OCI-LY7 (cell line): ENCODE results near the gene PRR15L. TPM values are rescaled to one million over a fixed set of nuclear protein-coding genes. Genes with fewer than 3 reads are reported as not detected.

ENCODE experiments used
- BruUV-seq: library from RNA; stranded (reverse); fragments of 400-500 nt; replicated peaks from 2 replicates; lab custom pipeline; 2021; lab: Mats Ljungman, UMichigan
- CTCF ChIA-PET: fragments of 300-600 bp; sonication (Branson Sonifier 250); formaldehyde crosslinking; loops from one replicate; lab custom pipeline; 2022; ENCODE audit warnings: antibody characterized with exemption; ENCODE audit not compliant: unreplicated experiment; lab: Charles Lee
- POLR2A ChIA-PET: fragments of 300-600 bp; sonication (Branson Sonifier 250); formaldehyde crosslinking; loops from one replicate; lab custom pipeline; 2022; ENCODE audit warnings: antibody characterized with exemption; lab: Charles Lee
- DNase-seq: peaks from one replicate; pipeline ENCODE4 v3.0.0-alpha.2; 2015; ENCODE audit warnings: low spot score
- H2AFZ ChIP-seq: fragments of 200-600 bp; sonication (generic), shearing (Covaris generic); 2 replicates; pipeline ENCODE4 v1.6.1; 2014; ENCODE audit warnings: mild to moderate bottlenecking, antibody characterized with exemption, low read length, moderate library complexity
- H3K27ac ChIP-seq: fragments of 200-600 bp; sonication (generic); 2 replicates; pipeline ENCODE4 v1.5.1; 2014; ENCODE audit warnings: mixed run types, low read depth, mild to moderate bottlenecking, moderate library complexity, low read length, inconsistent platforms; ENCODE audit not compliant: poor library complexity, severe bottlenecking
- H3K36me3 ChIP-seq: fragments of 200-600 bp; sonication (generic); 2 replicates; pipeline ENCODE4 v1.6.1; 2014; ENCODE audit warnings: mild to moderate bottlenecking, antibody characterized with exemption, low read length, moderate library complexity, mixed read lengths; ENCODE audit not compliant: insufficient read depth
- H3K4me1 ChIP-seq: fragments of 200-600 bp; sonication (generic); 2 replicates; pipeline ENCODE4 v1.5.1; 2014; ENCODE audit warnings: mild to moderate bottlenecking, low read length; ENCODE audit not compliant: insufficient read depth, poor library complexity, severe bottlenecking
- H3K4me2 ChIP-seq: fragments of 200-600 bp; sonication (generic); 2 replicates; pipeline ENCODE4 v1.6.1; 2014; ENCODE audit warnings: mild to moderate bottlenecking, low read length
- H3K4me3 ChIP-seq: fragments of 200-600 bp; sonication (generic); 2 replicates; pipeline ENCODE4 v1.5.1; 2014; ENCODE audit warnings: mild to moderate bottlenecking, low read depth, low read length; ENCODE audit not compliant: poor library complexity, severe bottlenecking
- H3K79me2 ChIP-seq: fragments of 200-600 bp; sonication (generic); 2 replicates; pipeline ENCODE4 v1.6.1; 2016; ENCODE audit warnings: low read depth, mild to moderate bottlenecking, low read length, moderate library complexity, mixed read lengths; ENCODE audit not compliant: insufficient read depth
- H3K9me2 ChIP-seq: fragments of 200-600 bp; sonication (generic); 2 replicates; pipeline ENCODE4 v1.6.1; 2016; ENCODE audit warnings: mild to moderate bottlenecking, low read length, mixed read lengths; ENCODE audit not compliant: insufficient read depth
- H3K9me3 ChIP-seq: fragments of 200-600 bp; sonication (generic); 2 replicates; pipeline ENCODE4 v1.6.1; 2014; ENCODE audit warnings: mild to moderate bottlenecking, mixed run types, low read length, mixed read lengths
- H4K20me1 ChIP-seq: fragments of 200-600 bp; sonication (generic); 2 replicates; pipeline ENCODE4 v1.6.1; 2014; ENCODE audit warnings: mild to moderate bottlenecking, antibody characterized with exemption, low read length, moderate library complexity, mixed read lengths; ENCODE audit not compliant: insufficient read depth
- EZH2phosphoT487 ChIP-seq: fragments of 200-600 bp; sonication (generic); IDR thresholded peaks from 2 replicates; pipeline ENCODE4 v1.6.1; 2018; ENCODE audit warnings: low read depth, borderline replicate concordance, mild to moderate bottlenecking, mixed run types, antibody characterized with exemption, low read length, moderate library complexity, mixed read lengths
- intact Hi-C: fragments of 100-400 bp; cut with micrococcal nuclease; formaldehyde crosslinking; loops from one replicate; pipeline ENCODE4 v1.10.0; 2022; ENCODE audit not compliant: unreplicated experiment
- total RNA-seq, 2 experiments: library from RNA; depleted of rRNA in 1 of 2; stranded (reverse); fragments of >200 nt in 1 of 2; shearing (Covaris generic) in 1 of 2; gene quantifications; 2 replicates each; pipeline ENCODE4 v1.2.3, GENCODE V29; 2014 to 2022
- TF ChIP-seq, protein P1 (sequence below): fragments of 200-600 bp; sonication (generic); conservative IDR thresholded peaks from 2 replicates; pipeline ENCODE4 v1.5.1; 2014; ENCODE audit warnings: mild to moderate bottlenecking, antibody characterized with exemption, low read length, moderate library complexity, mixed read lengths

PRR15L gene
- total RNA-seq, 2 experiments from 2014 or later, result not detected

GRCh38 chr17:47916489-47917208, 41.0 kb downstream of the PRR15L start:
- ChIA-PET POLR2A (no interaction called here), CTCF (no interaction called here)
- H3K4me3 ChIP-seq, result no peak overlapping the region

DNA sequence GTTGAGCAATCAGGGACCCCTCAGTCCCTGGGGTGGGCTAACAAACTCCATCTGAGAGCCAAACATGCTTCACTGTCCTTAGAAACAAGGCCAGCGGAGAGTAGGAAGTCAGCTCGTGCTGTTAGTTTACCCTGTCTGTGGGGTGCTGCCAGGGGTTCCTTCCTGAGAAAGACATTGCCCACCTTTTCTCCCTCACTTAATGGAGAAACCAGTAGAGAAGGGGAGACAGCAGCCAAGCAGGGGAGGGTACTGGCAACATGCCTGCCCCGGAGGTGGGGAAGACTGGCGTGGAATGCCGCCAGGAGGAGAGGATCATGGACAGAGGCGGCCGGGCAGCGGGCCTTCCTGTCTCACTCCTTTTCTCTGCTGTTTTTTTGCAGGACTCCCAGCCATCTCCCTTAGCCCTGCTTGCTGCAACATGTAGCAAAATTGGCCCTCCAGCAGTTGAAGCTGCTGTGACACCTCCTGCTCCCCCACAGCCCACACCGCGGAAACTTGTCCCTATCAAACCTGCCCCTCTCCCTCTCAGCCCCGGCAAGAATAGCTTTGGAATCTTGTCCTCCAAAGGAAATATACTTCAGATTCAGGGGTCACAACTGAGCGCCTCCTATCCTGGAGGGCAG, 41.8 kb downstream of the PRR15L start:
- intact Hi-C loops, result no loop called here
- Histone ChIP-seq H2AFZ (no peak overlapping the region), H3K4me2 (no peak overlapping the region), H3K4me1 (no peaks in the 10 kb centered on the region), H3K36me3 (peaks cover 19% of the 10 kb centered on the region), H3K27ac (no peak overlapping the region), H3K4me3 (no peak overlapping the region), H3K9me3 (no peaks in the 10 kb centered on the region), H3K9me2 (no peaks in the 10 kb centered on the region), H3K79me2 (no peaks in the 10 kb centered on the region), H4K20me1 (no peaks in the 10 kb centered on the region)
- BruUV-seq, result no TSS peak
- POLR2A ChIA-PET, result no interaction called here
- TF ChIP-seq EZH2phosphoT487, result no peak
- TF ChIP-seq, protein P1, sequence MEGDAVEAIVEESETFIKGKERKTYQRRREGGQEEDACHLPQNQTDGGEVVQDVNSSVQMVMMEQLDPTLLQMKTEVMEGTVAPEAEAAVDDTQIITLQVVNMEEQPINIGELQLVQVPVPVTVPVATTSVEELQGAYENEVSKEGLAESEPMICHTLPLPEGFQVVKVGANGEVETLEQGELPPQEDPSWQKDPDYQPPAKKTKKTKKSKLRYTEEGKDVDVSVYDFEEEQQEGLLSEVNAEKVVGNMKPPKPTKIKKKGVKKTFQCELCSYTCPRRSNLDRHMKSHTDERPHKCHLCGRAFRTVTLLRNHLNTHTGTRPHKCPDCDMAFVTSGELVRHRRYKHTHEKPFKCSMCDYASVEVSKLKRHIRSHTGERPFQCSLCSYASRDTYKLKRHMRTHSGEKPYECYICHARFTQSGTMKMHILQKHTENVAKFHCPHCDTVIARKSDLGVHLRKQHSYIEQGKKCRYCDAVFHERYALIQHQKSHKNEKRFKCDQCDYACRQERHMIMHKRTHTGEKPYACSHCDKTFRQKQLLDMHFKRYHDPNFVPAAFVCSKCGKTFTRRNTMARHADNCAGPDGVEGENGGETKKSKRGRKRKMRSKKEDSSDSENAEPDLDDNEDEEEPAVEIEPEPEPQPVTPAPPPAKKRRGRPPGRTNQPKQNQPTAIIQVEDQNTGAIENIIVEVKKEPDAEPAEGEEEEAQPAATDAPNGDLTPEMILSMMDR, result no peak
- no peak for DNase-seq
- CTCF ChIA-PET, result no interaction called here

More at GRCh38 chr17:47916489-47917208, 41.0 kb downstream of the PRR15L start:
- Histone ChIP-seq H3K4me2 (no peak overlapping the region), H3K36me3 (peaks cover 21% of the 10 kb centered on the region), H3K9me3 (no peaks in the 10 kb centered on the region), H4K20me1 (no peaks in the 10 kb centered on the region), H3K9me2 (no peaks in the 10 kb centered on the region), H3K79me2 (no peaks in the 10 kb centered on the region), H2AFZ (no peak overlapping the region), H3K4me1 (no peaks in the 10 kb centered on the region), H3K27ac (no peak overlapping the region)
- TSS peak; percentile 64 for BruUV-seq
- intact Hi-C loops, result no loop called here
- no peak for DNase-seq
- TF ChIP-seq, protein P1, result no peak
- TF ChIP-seq EZH2phosphoT487, result no peak
